ENCODE results near the gene SRRM2.

Gene SRRM2

GRCh38 chr16:2761472-2761871 is 9.0 kb downstream of the SRRM2 start:
- no peak for DNase-seq

- no peak for DNase-seq
Observed at GRCh38 chr16:2761886-2762583, 9.6 kb downstream of the SRRM2 start.

GRCh38 chr16:2762711-2763110 is 10.3 kb downstream of the SRRM2 start:
- DNase-seq = no peak

GRCh38 chr16:2763173-2763572 is 10.7 kb downstream of the SRRM2 start:
- no peak for DNase-seq

- no peak for DNase-seq
Observed at GRCh38 chr16:2764718-2765117, 12.3 kb downstream of the SRRM2 start.

DNA sequence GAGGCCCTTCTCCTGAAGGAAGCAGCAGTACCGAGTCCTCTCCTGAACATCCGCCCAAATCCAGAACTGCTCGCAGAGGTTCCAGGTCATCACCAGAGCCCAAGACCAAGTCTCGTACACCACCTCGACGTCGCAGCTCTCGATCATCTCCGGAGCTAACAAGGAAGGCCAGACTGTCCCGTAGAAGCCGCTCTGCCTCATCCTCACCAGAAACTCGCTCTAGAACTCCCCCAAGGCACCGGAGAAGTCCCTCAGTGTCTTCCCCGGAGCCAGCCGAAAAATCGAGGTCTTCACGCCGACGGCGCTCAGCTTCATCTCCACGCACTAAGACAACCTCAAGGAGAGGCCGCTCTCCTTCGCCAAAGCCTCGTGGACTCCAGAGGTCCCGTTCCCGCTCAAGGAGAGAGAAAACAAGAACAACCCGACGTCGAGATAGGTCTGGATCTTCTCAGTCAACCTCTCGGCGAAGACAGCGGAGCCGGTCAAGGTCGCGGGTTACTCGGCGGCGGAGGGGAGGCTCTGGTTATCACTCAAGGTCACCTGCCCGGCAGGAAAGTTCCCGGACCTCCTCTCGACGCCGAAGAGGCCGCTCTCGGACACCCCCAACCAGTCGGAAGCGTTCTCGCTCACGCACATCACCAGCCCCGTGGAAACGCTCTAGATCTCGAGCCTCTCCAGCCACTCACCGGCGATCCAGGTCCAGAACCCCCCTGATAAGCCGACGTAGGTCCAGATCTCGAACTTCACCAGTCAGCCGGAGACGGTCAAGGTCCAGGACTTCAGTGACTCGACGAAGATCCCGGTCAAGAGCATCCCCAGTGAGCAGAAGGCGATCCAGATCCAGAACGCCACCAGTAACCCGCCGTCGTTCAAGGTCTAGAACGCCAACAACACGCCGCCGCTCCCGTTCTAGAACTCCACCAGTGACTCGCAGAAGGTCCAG is 13.3 kb downstream of the SRRM2 start:
- DNase-seq = no peak

DNA sequence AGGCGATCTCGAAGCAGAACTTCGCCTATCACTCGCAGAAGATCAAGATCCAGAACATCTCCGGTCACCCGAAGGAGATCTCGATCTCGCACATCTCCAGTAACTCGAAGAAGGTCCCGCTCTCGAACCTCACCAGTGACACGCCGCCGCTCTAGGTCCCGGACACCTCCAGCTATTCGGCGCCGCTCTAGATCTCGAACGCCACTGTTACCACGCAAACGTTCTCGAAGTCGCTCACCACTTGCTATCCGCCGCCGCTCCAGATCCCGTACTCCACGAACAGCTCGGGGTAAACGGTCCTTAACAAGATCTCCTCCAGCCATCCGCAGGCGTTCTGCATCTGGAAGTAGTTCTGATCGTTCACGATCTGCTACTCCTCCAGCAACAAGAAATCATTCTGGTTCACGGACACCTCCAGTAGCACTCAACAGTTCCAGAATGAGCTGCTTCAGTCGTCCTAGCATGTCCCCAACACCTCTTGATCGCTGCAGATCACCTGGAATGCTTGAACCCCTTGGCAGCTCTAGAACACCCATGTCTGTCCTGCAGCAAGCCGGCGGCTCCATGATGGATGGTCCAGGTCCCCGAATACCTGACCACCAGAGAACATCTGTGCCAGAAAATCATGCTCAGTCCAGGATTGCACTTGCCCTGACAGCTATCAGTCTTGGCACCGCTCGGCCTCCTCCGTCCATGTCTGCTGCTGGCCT is 14.1 kb downstream of the SRRM2 start:
- DNase-seq = no peak

DNA sequence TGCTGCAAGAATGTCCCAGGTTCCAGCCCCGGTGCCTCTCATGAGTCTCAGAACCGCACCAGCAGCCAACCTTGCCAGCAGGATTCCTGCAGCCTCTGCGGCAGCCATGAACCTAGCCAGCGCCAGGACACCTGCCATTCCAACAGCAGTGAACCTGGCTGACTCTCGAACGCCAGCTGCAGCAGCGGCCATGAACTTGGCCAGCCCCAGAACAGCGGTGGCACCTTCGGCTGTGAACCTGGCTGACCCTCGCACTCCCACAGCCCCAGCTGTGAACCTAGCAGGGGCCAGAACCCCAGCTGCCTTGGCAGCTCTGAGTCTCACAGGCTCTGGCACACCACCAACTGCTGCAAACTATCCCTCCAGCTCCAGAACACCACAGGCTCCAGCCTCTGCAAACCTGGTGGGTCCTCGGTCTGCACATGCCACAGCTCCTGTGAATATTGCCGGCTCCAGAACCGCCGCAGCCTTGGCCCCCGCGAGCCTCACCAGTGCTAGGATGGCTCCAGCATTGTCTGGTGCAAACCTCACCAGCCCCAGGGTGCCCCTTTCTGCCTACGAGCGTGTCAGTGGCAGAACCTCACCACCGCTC is 14.8 kb downstream of the SRRM2 start:
- no peak for DNase-seq

DNA sequence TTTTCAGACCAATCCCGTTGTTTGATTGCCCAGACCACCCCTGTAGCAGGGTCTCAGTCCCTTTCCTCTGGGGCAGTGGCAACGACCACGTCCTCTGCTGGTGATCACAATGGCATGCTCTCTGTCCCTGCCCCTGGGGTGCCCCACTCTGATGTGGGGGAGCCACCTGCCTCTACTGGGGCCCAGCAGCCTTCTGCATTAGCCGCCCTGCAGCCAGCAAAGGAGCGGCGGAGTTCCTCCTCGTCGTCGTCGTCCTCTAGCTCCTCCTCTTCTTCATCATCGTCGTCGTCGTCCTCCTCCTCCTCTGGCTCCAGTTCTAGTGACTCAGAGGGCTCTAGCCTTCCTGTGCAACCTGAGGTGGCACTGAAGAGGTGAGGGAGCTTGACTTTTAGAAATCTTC is 15.5 kb downstream of the SRRM2 start:
- DNase-seq = no peak

DNA sequence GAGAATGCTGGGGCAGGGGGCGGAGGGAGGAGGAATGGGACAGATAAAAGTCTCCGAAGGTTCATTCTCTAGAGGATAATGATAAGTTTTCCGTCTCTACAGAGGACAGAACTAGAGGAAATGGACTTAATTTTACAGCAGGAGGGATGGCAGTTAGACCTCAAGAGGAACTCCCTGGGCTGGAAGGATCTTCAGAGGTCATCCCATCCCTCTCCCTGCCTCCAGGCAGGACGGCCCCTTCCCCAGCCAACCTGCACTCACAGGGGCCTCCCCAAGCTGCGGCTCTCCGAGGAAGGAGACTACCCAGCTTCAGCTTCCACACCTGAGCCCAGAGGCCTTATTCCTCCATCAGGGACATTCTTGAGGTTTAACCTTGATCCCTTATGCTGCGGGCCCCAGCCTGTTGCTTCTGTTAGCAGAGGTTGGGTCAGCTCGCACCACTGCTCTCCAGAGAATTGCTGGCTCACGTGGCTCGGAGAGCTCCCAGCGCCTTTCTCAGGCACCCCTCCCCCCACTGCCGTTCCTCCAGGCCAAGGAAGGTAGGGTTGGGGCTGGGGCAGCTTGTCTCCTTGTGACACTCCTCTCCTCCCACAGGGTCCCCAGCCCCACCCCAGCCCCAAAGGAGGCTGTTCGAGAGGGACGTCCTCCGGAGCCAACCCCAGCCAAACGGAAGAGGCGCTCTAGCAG is 16.1 kb downstream of the SRRM2 start:
- no peak for DNase-seq

DNA sequence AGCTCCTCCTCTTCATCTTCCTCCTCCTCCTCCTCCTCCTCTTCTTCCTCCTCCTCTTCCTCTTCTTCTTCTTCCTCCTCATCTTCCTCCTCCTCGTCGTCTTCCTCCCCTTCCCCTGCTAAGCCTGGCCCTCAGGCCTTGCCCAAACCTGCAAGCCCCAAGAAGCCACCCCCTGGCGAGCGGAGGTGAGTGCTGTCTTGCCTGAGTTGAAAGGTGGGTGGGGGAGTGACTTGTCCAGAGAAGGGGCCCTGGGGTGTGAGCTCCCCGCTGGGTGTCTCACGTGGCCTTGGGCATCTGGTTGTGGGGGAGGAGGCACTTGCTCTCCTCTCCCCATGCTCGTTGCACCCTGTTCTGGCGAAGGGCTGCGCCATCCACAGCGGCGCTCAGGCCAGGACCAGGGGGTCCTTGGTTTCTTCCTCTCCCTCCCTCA is 16.7 kb downstream of the SRRM2 start:
- DNase-seq = no peak

DNA sequence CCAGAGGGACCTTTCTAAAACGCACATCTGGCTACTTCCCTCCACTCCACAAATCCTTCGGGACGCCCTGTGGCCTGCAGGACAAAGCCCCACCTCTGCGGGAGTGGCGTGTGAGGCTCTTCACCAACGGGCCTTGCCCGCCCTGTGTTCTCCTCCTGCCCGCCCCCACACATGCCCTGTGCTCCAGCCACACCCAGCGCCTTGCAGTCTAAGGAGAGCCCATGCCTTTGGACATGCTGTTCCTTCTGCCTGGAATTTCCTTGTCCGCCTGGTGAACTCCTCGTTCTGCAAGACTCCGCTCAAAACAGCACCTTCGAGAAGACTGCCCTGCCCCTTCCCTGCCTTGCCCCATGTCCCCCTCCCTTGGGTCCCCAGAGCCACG is 17.2 kb downstream of the SRRM2 start:
- no peak for DNase-seq

GRCh38 chr16:2770057-2770951 is 17.9 kb downstream of the SRRM2 start:
- no peak for DNase-seq

GRCh38 chr16:2771496-2772402 is 19.3 kb downstream of the SRRM2 start:
- DNase-seq = no peak

GRCh38 chr16:2773188-2773968 is 20.9 kb downstream of the SRRM2 start:
- no peak for DNase-seq

GRCh38 chr16:2774161-2774891 is 21.9 kb downstream of the SRRM2 start:
- no peak for DNase-seq

DNA sequence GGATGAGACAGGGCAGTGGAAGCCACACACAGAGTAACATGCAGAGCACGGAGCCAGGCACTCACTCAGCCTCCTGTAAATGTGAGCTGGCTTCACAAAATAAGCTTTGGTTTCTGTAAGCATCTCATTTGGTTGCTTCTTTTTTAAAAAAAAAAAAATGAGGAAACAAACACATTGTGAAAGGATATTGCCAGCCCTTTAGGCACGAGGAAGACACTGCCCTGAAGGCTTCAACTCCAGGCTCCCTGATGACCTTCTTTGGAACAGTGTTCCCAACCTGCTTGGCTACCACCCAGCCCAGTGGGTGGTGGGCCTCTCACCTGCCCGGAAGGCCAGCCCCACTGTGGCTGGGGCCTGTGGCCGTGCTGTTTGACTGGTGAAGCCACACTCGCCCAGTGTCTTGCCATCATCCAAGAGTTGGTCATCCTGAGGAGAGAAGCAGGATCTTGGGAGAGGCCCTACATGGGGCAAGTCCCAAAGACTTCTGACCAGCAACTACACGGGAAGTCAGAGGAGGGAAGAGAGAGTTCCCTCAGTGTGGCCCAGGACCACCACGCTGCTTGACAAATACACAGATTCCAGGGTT is 22.8 kb downstream of the SRRM2 start:
- no peak for DNase-seq
